HepG2 (cell line): ENCODE results near the gene RHBDL1. TPM values are rescaled to one million over a fixed set of nuclear protein-coding genes. Genes with fewer than 3 reads are reported as not detected.

Experiments
- CC2D1A ChIP-seq: sonication (generic); formaldehyde crosslinking; IDR thresholded peaks from 2 replicates; pipeline ENCODE4 v1.8.1; 2023; ENCODE audit warnings: mild to moderate bottlenecking, missing genetic modification reagents
- ERF ChIP-seq: IDR thresholded peaks from 2 replicates; pipeline ENCODE4 v1.6.1; 2018; ENCODE audit warnings: missing biosample characterization, missing genetic modification reagents
- KLF15 ChIP-seq: sonication (generic); formaldehyde crosslinking; IDR thresholded peaks from 2 replicates; pipeline ENCODE4 v1.8.1; 2023; ENCODE audit warnings: borderline replicate concordance, mild to moderate bottlenecking, inconsistent platforms, missing genetic modification reagents, mixed read lengths
- MXD4 ChIP-seq: IDR thresholded peaks from 2 replicates; pipeline ENCODE4 v1.6.1; 2016; ENCODE audit warnings: mild to moderate bottlenecking, missing biosample characterization, missing genetic modification reagents
- NFYC ChIP-seq: IDR thresholded peaks from 2 replicates; pipeline ENCODE4 v1.6.1; 2016; ENCODE audit warnings: missing genetic modification reagents, missing compliant biosample characterization
- NR0B2 ChIP-seq: sonication (generic); formaldehyde crosslinking; IDR thresholded peaks from 2 replicates; pipeline ENCODE4 v1.4.0; 2020; ENCODE audit warnings: mild to moderate bottlenecking, missing genetic modification reagents
- NR2C2 ChIP-seq: sonication (generic); formaldehyde crosslinking; IDR thresholded peaks from 2 replicates; pipeline ENCODE4 v1.4.0; 2020; ENCODE audit warnings: missing genetic modification reagents, mild to moderate bottlenecking, moderate library complexity, borderline replicate concordance
- NR3C1 ChIP-seq: sonication (generic); formaldehyde crosslinking; IDR thresholded peaks from 2 replicates; pipeline ENCODE4 v1.4.0; 2020; ENCODE audit warnings: missing genetic modification reagents
- PHF21A ChIP-seq: sonication (generic); formaldehyde crosslinking; IDR thresholded peaks from 2 replicates; pipeline ENCODE4 v1.5.0; 2020; ENCODE audit warnings: mild to moderate bottlenecking, missing genetic modification reagents
- UBTF ChIP-seq: sonication (generic); formaldehyde crosslinking; IDR thresholded peaks from 2 replicates; pipeline ENCODE4 v1.4.0; 2020; ENCODE audit warnings: mild to moderate bottlenecking, missing genetic modification reagents
- USF2 ChIP-seq, 2 experiments: sonication (generic) in 1 of 2; formaldehyde crosslinking in 1 of 2; IDR thresholded peaks; 2 replicates each; pipeline versions ENCODE4 v1.5.1 to v1.6.1; 2011 to 2020; ENCODE audit warnings: borderline replicate concordance in 1 of 2, low read depth in 1 of 2, low read length in 1 of 2, mild to moderate bottlenecking in 1 of 2, missing genetic modification reagents in 1 of 2, moderate library complexity in 1 of 2
- ZNF20 ChIP-seq: sonication (generic); formaldehyde crosslinking; IDR thresholded peaks from 2 replicates; pipeline ENCODE4 v1.4.0; 2020; ENCODE audit warnings: mild to moderate bottlenecking, moderate library complexity, missing genetic modification reagents
- ZNF296 ChIP-seq: sonication (generic); formaldehyde crosslinking; conservative IDR thresholded peaks from 2 replicates; pipeline ENCODE4 v1.5.0; 2020; ENCODE audit warnings: mild to moderate bottlenecking, missing genetic modification reagents
- ZNF333 ChIP-seq: sonication (generic); formaldehyde crosslinking; IDR thresholded peaks from 2 replicates; pipeline ENCODE4 v1.4.0; 2020; ENCODE audit warnings: mild to moderate bottlenecking, missing genetic modification reagents, borderline replicate concordance
- ZNF567 ChIP-seq: sonication (generic); formaldehyde crosslinking; IDR thresholded peaks from 2 replicates; pipeline ENCODE4 v1.8.1; 2023; ENCODE audit warnings: mild to moderate bottlenecking, missing genetic modification reagents, borderline replicate concordance
- ZNF570 ChIP-seq: sonication (generic); formaldehyde crosslinking; IDR thresholded peaks from 2 replicates; pipeline ENCODE4 v1.4.0; 2020; ENCODE audit warnings: mild to moderate bottlenecking, missing genetic modification reagents, borderline replicate concordance
- ZNF607 ChIP-seq: sonication (generic); formaldehyde crosslinking; IDR thresholded peaks from 2 replicates; pipeline ENCODE4 v1.5.1; 2020; ENCODE audit warnings: missing genetic modification reagents, mild to moderate bottlenecking, borderline replicate concordance
- ZNF670 ChIP-seq: sonication (generic); formaldehyde crosslinking; IDR thresholded peaks from 2 replicates; pipeline ENCODE4 v1.8.0; 2022; ENCODE audit warnings: mild to moderate bottlenecking, missing genetic modification reagents, borderline replicate concordance
- ZNF788 ChIP-seq: sonication (generic); formaldehyde crosslinking; IDR thresholded peaks from 2 replicates; pipeline ENCODE4 v1.5.0; 2020; ENCODE audit warnings: mild to moderate bottlenecking, missing genetic modification reagents, borderline replicate concordance
- ZNF816 ChIP-seq: sonication (generic); formaldehyde crosslinking; IDR thresholded peaks from 2 replicates; pipeline ENCODE4 v1.8.0; 2022; ENCODE audit warnings: missing genetic modification reagents, mild to moderate bottlenecking, borderline replicate concordance
- polyA plus RNA-seq, 8 experiments: library from polyadenylated mRNA; depleted of rRNA in 3 of 8; stranded (reverse) in 7 of 8; unstranded in 1 of 8; fragments of >200 nt; fragmentation: Illumina TruSeq in 4 of 8; extraction: Trizol in 4 of 8; gene quantifications; 2 replicates each; pipeline versions ENCODE4 v1.2.1 to v1.2.3, GENCODE V29; 2011 to 2016; ENCODE audit warnings: low read depth in 4 of 8, missing spikeins in 1 of 8, mixed read lengths in 1 of 8; ENCODE audit not compliant: insufficient read depth in 1 of 8
- total RNA-seq, 5 experiments: library from RNA; depleted of rRNA; stranded (reverse); fragments of >200 nt; fragmentation: Illumina TruSeq; extraction: Trizol; gene quantifications; 2 replicates each; pipeline ENCODE4 v1.2.3, GENCODE V29; 2016; ENCODE audit warnings: low read depth in 1 of 5

Gene RHBDL1
- total and polyA plus RNA-seq, 2 of the 13 experiments (the other 11 are each of a cell fraction or from before 2014, with no cell fraction given): 1.8 to 3.8 TPM

- peak; percentile 65 for TF ChIP-seq USF2 (IDR thresholded peaks at IDR 0.05; ENCODE audit: low read depth, low read length)
- peak; percentile 82; the same call in 1 of the 2 replicates for TF ChIP-seq USF2 (CRISPR knock-in tag; IDR thresholded peaks at IDR 0.05; ENCODE audit: borderline replicate concordance)
- no peak for TF ChIP-seq ZNF296 (CRISPR knock-in tag)
- TF ChIP-seq NR3C1 (CRISPR knock-in tag): no peak
- TF ChIP-seq NR0B2: no peak; the same call in 1 of the 2 replicates
- TF ChIP-seq ZNF567 (CRISPR knock-in tag): no peak
- TF ChIP-seq NFYC: no peak
- TF ChIP-seq MXD4 (CRISPR knock-in tag): no peak
- no peak for TF ChIP-seq ZNF607
- TF ChIP-seq CC2D1A (CRISPR knock-in tag): no peak
- TF ChIP-seq ZNF788 (CRISPR knock-in tag): peak; percentile 17; the same call in 1 of the 2 replicates
- peak; percentile 18; the same call in 1 of the 2 replicates for TF ChIP-seq NR2C2 (CRISPR knock-in tag)
- TF ChIP-seq KLF15 (CRISPR knock-in tag): no peak
- no peak for TF ChIP-seq ZNF670 (CRISPR knock-in tag)
- TF ChIP-seq ZNF333 (CRISPR knock-in tag): 0 out of 2 replicates have a peak, but pooled peaks have one; percentile 43
- no peak for TF ChIP-seq PHF21A
- 0 out of 2 replicates have a peak, but pooled peaks have one; percentile 18 for TF ChIP-seq UBTF (CRISPR knock-in tag)
- TF ChIP-seq ERF (CRISPR knock-in tag): no peak
- no peak for TF ChIP-seq ZNF20 (CRISPR knock-in tag)
- TF ChIP-seq ZNF816 (CRISPR knock-in tag): no peak
- TF ChIP-seq ZNF570: no peak
Observed at GRCh38 chr16:637081-638018, 38.1 kb upstream of the RHBDL1 start (continued).
